Endothelial cell (in vitro differentiated cells): ENCODE results near the gene GABRP. TPM values are rescaled to one million over a fixed set of nuclear protein-coding genes. Genes with fewer than 3 reads are reported as not detected.
"Not testable (repeated sequence)": the region's sequence is repeated elsewhere in the genome, so short reads cannot be mapped to it uniquely, and the experiment has no call there.

Experiments used
- DNase-seq: peaks from one replicate; pipeline ENCODE4 v3.0.0; 2021; ENCODE audit warnings: low spot score
- H3K27ac Mint-ChIP-seq: one replicate; pipeline ENCODE4 v1.8.0; 2021; ENCODE audit warnings: mixed read lengths, inconsistent platforms; ENCODE audit not compliant: unreplicated experiment
- H3K27me3 Mint-ChIP-seq: one replicate; pipeline ENCODE4 v1.8.0; 2021; ENCODE audit warnings: mild to moderate bottlenecking, moderate library complexity, mixed read lengths, inconsistent platforms; ENCODE audit not compliant: unreplicated experiment
- H3K36me3 Mint-ChIP-seq: one replicate; pipeline ENCODE4 v1.8.0; 2021; ENCODE audit warnings: mild to moderate bottlenecking, low read depth, mixed read lengths, inconsistent platforms; ENCODE audit not compliant: unreplicated experiment
- H3K4me1 Mint-ChIP-seq: one replicate; pipeline ENCODE4 v1.8.0; 2021; ENCODE audit warnings: mild to moderate bottlenecking, mixed read lengths, inconsistent platforms; ENCODE audit not compliant: unreplicated experiment
- H3K4me3 Mint-ChIP-seq: one replicate; pipeline ENCODE4 v1.8.0; 2021; ENCODE audit warnings: mild to moderate bottlenecking, mixed read lengths, inconsistent platforms; ENCODE audit not compliant: unreplicated experiment
- H3K9me3 Mint-ChIP-seq: one replicate; pipeline ENCODE4 v1.8.0; 2021; ENCODE audit warnings: mixed read lengths, inconsistent platforms; ENCODE audit not compliant: unreplicated experiment
- CTCF ChIP-seq: fragments of 200-600 bp; sonication (generic); IDR thresholded peaks from one replicate; pipeline ENCODE4 v1.5.0; 2021; ENCODE audit warnings: antibody characterized with exemption; ENCODE audit not compliant: unreplicated experiment
- total RNA-seq: library from RNA; stranded (reverse); fragmentation: NEBNext Ultra II Directional; extraction: Animal tissue kit (Norgen Biotek cat#: 25700); gene quantifications from one replicate; pipeline ENCODE4 v1.2.1, GENCODE V29; 2021; ENCODE audit not compliant: unreplicated experiment

GABRP gene
- total RNA-seq, 1 donor from 2014 or later, result 23.5 TPM

- peaks cover 8% of the 10 kb centered on the region for H3K36me3 Mint-ChIP-seq
- peaks cover 32% of the 10 kb centered on the region for H3K4me1 Mint-ChIP-seq
- H3K27me3 Mint-ChIP-seq, result peaks cover 3% of the 10 kb centered on the region
- H3K4me3 Mint-ChIP-seq, result no peak overlapping the region
- H3K27ac Mint-ChIP-seq, result no peak overlapping the region
- no peaks in the 10 kb centered on the region for H3K9me3 Mint-ChIP-seq
- TF ChIP-seq CTCF, result no peak
- DNase-seq, result no peak
Observed at GRCh38 chr5:170760113-170760512, 23.4 kb upstream of the GABRP start.

GRCh38 chr5:170761048-170761707 lies 22.3 kb upstream of the GABRP start:
- peaks cover 3% of the 10 kb centered on the region for H3K27me3 Mint-ChIP-seq
- TF ChIP-seq CTCF, result no peak
- DNase-seq, result no peak
- H3K9me3 Mint-ChIP-seq, result no peaks in the 10 kb centered on the region
- H3K27ac Mint-ChIP-seq, result peak overlapping the region; percentile 12
- H3K4me3 Mint-ChIP-seq, result no peak overlapping the region
- H3K4me1 Mint-ChIP-seq, result peaks cover 28% of the 10 kb centered on the region
- H3K36me3 Mint-ChIP-seq, result peaks cover 8% of the 10 kb centered on the region

- no peak for DNase-seq
- peaks cover 25% of the 10 kb centered on the region for H3K4me1 Mint-ChIP-seq
- no peaks in the 10 kb centered on the region for H3K9me3 Mint-ChIP-seq
- peaks cover 3% of the 10 kb centered on the region for H3K27me3 Mint-ChIP-seq
- peaks cover 8% of the 10 kb centered on the region for H3K36me3 Mint-ChIP-seq
- no peak for TF ChIP-seq CTCF
- peak overlapping the region; percentile 39 for H3K27ac Mint-ChIP-seq
- no peak overlapping the region for H3K4me3 Mint-ChIP-seq
Observed at GRCh38 chr5:170761708-170762066, 21.8 kb upstream of the GABRP start.

- Mint-ChIP-seq H3K4me1 (peaks cover 22% of the 10 kb centered on the region), H3K27ac (peak overlapping the region; percentile 39)
- H3K36me3 Mint-ChIP-seq, H3K27me3 Mint-ChIP-seq, DNase-seq, H3K4me3 Mint-ChIP-seq, H3K9me3 Mint-ChIP-seq: not testable (repeated sequence)
Observed at GRCh38 chr5:170762298-170762697, 21.2 kb upstream of the GABRP start.

- peaks cover 17% of the 10 kb centered on the region for H3K4me1 Mint-ChIP-seq
- not testable (repeated sequence) for H3K36me3 Mint-ChIP-seq, H3K9me3 Mint-ChIP-seq, H3K27me3 Mint-ChIP-seq, H3K27ac Mint-ChIP-seq, DNase-seq, H3K4me3 Mint-ChIP-seq
Observed at GRCh38 chr5:170765868-170766267, 17.7 kb upstream of the GABRP start.

- DNase-seq, result no peak
- no peaks in the 10 kb centered on the region for H3K9me3 Mint-ChIP-seq
- H3K27me3 Mint-ChIP-seq, result peaks cover 2% of the 10 kb centered on the region
- H3K27ac Mint-ChIP-seq, result no peak overlapping the region
- TF ChIP-seq CTCF, result no peak
- H3K36me3 Mint-ChIP-seq, result peaks cover 8% of the 10 kb centered on the region
- H3K4me1 Mint-ChIP-seq, result peaks cover 26% of the 10 kb centered on the region
- H3K4me3 Mint-ChIP-seq, result no peak overlapping the region
Observed at GRCh38 chr5:170769246-170769645, 14.3 kb upstream of the GABRP start.
